Measurements from ENCODE around the gene UCK2.

The UCK2 gene

GRCh38 chr1:165845569-165845968 is 18.2 kb downstream of the UCK2 start:
- no peak overlapping the region for H3K4me3 ChIP-seq (replicated peaks; ENCODE audit: low read depth, low read length)
- no peak for DNase-seq (ENCODE audit: extremely low read depth, low read depth)
- no peak for TF ChIP-seq CTCF (IDR thresholded peaks at IDR 0.05; ENCODE audit: low read depth, low read length, missing control alignments)

- H3K4me3 ChIP-seq (replicated peaks; ENCODE audit: low read depth, low read length), result no peak overlapping the region
- no peak for TF ChIP-seq CTCF (IDR thresholded peaks at IDR 0.05; ENCODE audit: low read depth, low read length, missing control alignments)
- no peak for DNase-seq (ENCODE audit: extremely low read depth, low read depth)
Observed at GRCh38 chr1:165845992-165846748, 18.8 kb downstream of the UCK2 start.

- no peak for TF ChIP-seq CTCF (IDR thresholded peaks at IDR 0.05; ENCODE audit: low read depth, low read length, missing control alignments)
- no peak for DNase-seq (ENCODE audit: extremely low read depth, low read depth)
- no peak overlapping the region for H3K4me3 ChIP-seq (replicated peaks; ENCODE audit: low read depth, low read length)
Observed at GRCh38 chr1:165847486-165847885, 20.1 kb downstream of the UCK2 start.

GRCh38 chr1:165849353-165850133 is 22.1 kb downstream of the UCK2 start:
- DNase-seq (ENCODE audit: extremely low read depth, low read depth), result no peak
- TF ChIP-seq CTCF (IDR thresholded peaks at IDR 0.05; ENCODE audit: low read depth, low read length, missing control alignments), result no peak
- H3K4me3 ChIP-seq (replicated peaks; ENCODE audit: low read depth, low read length), result no peak overlapping the region

GRCh38 chr1:165851034-165851658 is 23.7 kb downstream of the UCK2 start:
- DNase-seq (ENCODE audit: extremely low read depth, low read depth), result no peak

GRCh38 chr1:165852871-165853270 is 25.5 kb downstream of the UCK2 start:
- no peak overlapping the region for H3K4me3 ChIP-seq (replicated peaks; ENCODE audit: low read depth, low read length)
- DNase-seq (ENCODE audit: extremely low read depth, low read depth), result no peak
- TF ChIP-seq CTCF (IDR thresholded peaks at IDR 0.05; ENCODE audit: low read depth, low read length, missing control alignments), result no peak

More at GRCh38 chr1:165851034-165851658, 23.7 kb downstream of the UCK2 start:
- H3K4me3 ChIP-seq (replicated peaks; ENCODE audit: low read depth, low read length), result no peak overlapping the region
- no peak for TF ChIP-seq CTCF (IDR thresholded peaks at IDR 0.05; ENCODE audit: low read depth, low read length, missing control alignments)
